Osteoblast (primary cell): ENCODE results near the gene APRT. TPM values are rescaled to one million over a fixed set of nuclear protein-coding genes. Genes with fewer than 3 reads are reported as not detected.

Experiments used
- DNase-seq: peaks from one replicate; pipeline ENCODE4 v3.0.0; 2011; ENCODE audit warnings: low spot score, mixed read lengths; ENCODE audit not compliant: insufficient read length; ENCODE audit errors: missing footprints
- H2AFZ ChIP-seq: 2 replicates; pipeline ENCODE4 v1.6.0; 2011; ENCODE audit warnings: mild to moderate bottlenecking, low read length
- H3K27ac ChIP-seq: 2 replicates; pipeline ENCODE4 v1.5.1; 2011; ENCODE audit warnings: mild to moderate bottlenecking, low read depth, low read length, moderate library complexity
- H3K27me3 ChIP-seq: 2 replicates; pipeline ENCODE4 v1.6.0; 2012; ENCODE audit warnings: mild to moderate bottlenecking, control low read depth, inconsistent platforms, low read length, moderate library complexity; ENCODE audit not compliant: insufficient read depth
- H3K36me3 ChIP-seq: 2 replicates; pipeline ENCODE4 v1.5.1; 2011; ENCODE audit warnings: mild to moderate bottlenecking, low read length, control low read depth, moderate library complexity; ENCODE audit not compliant: insufficient read depth
- H3K4me1 ChIP-seq: 2 replicates; pipeline ENCODE4 v1.5.1; 2011; ENCODE audit warnings: mild to moderate bottlenecking, low read length, control low read depth, moderate library complexity; ENCODE audit not compliant: insufficient read depth
- H3K4me2 ChIP-seq: 2 replicates; pipeline ENCODE4 v1.6.0; 2011; ENCODE audit warnings: mild to moderate bottlenecking, low read length; ENCODE audit not compliant: insufficient read depth
- H3K4me3 ChIP-seq: fragments of 200-600 bp; sonication (generic); 3 replicates; pipeline ENCODE4 v1.5.1; 2012; ENCODE audit warnings: mild to moderate bottlenecking, low read length, inconsistent platforms; ENCODE audit not compliant: insufficient read depth
- H3K79me2 ChIP-seq: 2 replicates; pipeline ENCODE4 v1.6.0; 2012; ENCODE audit warnings: mild to moderate bottlenecking, low read length, control low read depth, inconsistent platforms; ENCODE audit not compliant: insufficient read depth
- H3K9me3 ChIP-seq: 2 replicates; pipeline ENCODE4 v1.5.1; 2011; ENCODE audit warnings: low read depth, low read length, control low read depth
- H4K20me1 ChIP-seq: 2 replicates; pipeline ENCODE4 v1.6.0; 2012; ENCODE audit warnings: mild to moderate bottlenecking, low read length, control low read depth; ENCODE audit not compliant: insufficient read depth
- CTCF ChIP-seq: IDR thresholded peaks from 2 replicates; pipeline ENCODE4 v1.5.1; 2011; ENCODE audit warnings: mild to moderate bottlenecking, low read depth, low read length, moderate library complexity; ENCODE audit errors: extremely low read depth
- total RNA-seq: library from RNA; depleted of rRNA; stranded (reverse); fragments of >200 nt; gene quantifications from 2 replicates; pipeline ENCODE4 v1.2.3, GENCODE V29; 2012

APRT gene
- total RNA-seq, 1 donor = 53.6 TPM

- TF ChIP-seq CTCF = no peak
- Histone ChIP-seq H3K4me1 (peaks cover 25% of the 10 kb centered on the region), H3K4me2 (no peak overlapping the region), H3K36me3 (peaks cover 13% of the 10 kb centered on the region), H3K79me2 (peaks cover 17% of the 10 kb centered on the region), H3K4me3 (no peak overlapping the region), H3K9me3 (no peaks in the 10 kb centered on the region), H4K20me1 (peaks cover 12% of the 10 kb centered on the region), H3K27ac (no peak overlapping the region), H2AFZ (no peak overlapping the region), H3K27me3 (no peaks in the 10 kb centered on the region)
- DNase-seq = no peak
Measured at GRCh38 chr16:88813269-88814143, 1.8 kb upstream of the APRT start.

GRCh38 chr16:88812513-88813268 is 963 bp upstream of the APRT start:
- H2AFZ ChIP-seq = peak overlapping the region; percentile 72

GRCh38 chr16:88810912-88811768 is 588 bp downstream of the APRT start:
- Histone ChIP-seq H3K4me1 (peaks cover 25% of the 10 kb centered on the region), H2AFZ (peak overlapping the region; percentile 56), H3K27ac (peak overlapping the region; percentile 73), H3K4me3 (peak overlapping the region; percentile 77), H3K36me3 (peaks cover 22% of the 10 kb centered on the region), H3K4me2 (peak overlapping the region; percentile 87), H3K9me3 (no peaks in the 10 kb centered on the region), H4K20me1 (peaks cover 12% of the 10 kb centered on the region), H3K27me3 (no peaks in the 10 kb centered on the region), H3K79me2 (peaks cover 17% of the 10 kb centered on the region)
- TF ChIP-seq CTCF = no peak
- DNase-seq = peak; percentile 99

More at GRCh38 chr16:88812513-88813268, 963 bp upstream of the APRT start:
- peak overlapping the region; percentile 73 for H3K27ac ChIP-seq
- peak; percentile 57 for DNase-seq
- H3K4me2 ChIP-seq = peak overlapping the region; percentile 87
- H3K79me2 ChIP-seq = peaks cover 17% of the 10 kb centered on the region
- peak overlapping the region; percentile 77 for H3K4me3 ChIP-seq
- H3K36me3 ChIP-seq = peaks cover 21% of the 10 kb centered on the region
- peaks cover 12% of the 10 kb centered on the region for H4K20me1 ChIP-seq
- TF ChIP-seq CTCF = no peak
- no peaks in the 10 kb centered on the region for H3K9me3 ChIP-seq
- H3K4me1 ChIP-seq = peaks cover 25% of the 10 kb centered on the region
- no peaks in the 10 kb centered on the region for H3K27me3 ChIP-seq
